ENCODE data around the gene POLR2I. TPM values are rescaled to one million over a fixed set of nuclear protein-coding genes. Genes with fewer than 3 reads are reported as not detected.

The POLR2I gene
- total and polyA plus RNA-seq, 2 of the 13 experiments (the other 11 are each of a cell fraction or from before 2014, with no cell fraction given) = 40.5 to 104 TPM

GRCh38 chr19:36120092-36120983, 5.7 kb upstream of the POLR2I start (continued):
- TF ChIP-seq ZNF770 (CRISPR knock-in tag; IDR thresholded peaks at IDR 0.05) = peak; percentile 63; the same call in 1 of the 2 replicates
- peak; percentile 58; the same call in 1 of the 2 replicates for TF ChIP-seq ZNF331 (CRISPR knock-in tag; IDR thresholded peaks at IDR 0.05)
- TF ChIP-seq AKAP8 (CRISPR knock-in tag; IDR thresholded peaks at IDR 0.05) = no peak
- no peak for TF ChIP-seq MBD4 (IDR thresholded peaks at IDR 0.05; ENCODE audit: borderline replicate concordance, low read length)
- TF ChIP-seq, protein P1, sequence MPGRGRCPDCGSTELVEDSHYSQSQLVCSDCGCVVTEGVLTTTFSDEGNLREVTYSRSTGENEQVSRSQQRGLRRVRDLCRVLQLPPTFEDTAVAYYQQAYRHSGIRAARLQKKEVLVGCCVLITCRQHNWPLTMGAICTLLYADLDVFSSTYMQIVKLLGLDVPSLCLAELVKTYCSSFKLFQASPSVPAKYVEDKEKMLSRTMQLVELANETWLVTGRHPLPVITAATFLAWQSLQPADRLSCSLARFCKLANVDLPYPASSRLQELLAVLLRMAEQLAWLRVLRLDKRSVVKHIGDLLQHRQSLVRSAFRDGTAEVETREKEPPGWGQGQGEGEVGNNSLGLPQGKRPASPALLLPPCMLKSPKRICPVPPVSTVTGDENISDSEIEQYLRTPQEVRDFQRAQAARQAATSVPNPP (CRISPR knock-in tag; IDR thresholded peaks at IDR 0.05) = peak; percentile 74; the same call in 1 of the 2 replicates
- TF ChIP-seq SPEN (CRISPR knock-in tag; IDR thresholded peaks at IDR 0.05; ENCODE audit: low read depth) = peak; percentile 83
- TF ChIP-seq SKIL (CRISPR knock-in tag; IDR thresholded peaks at IDR 0.05; ENCODE audit: borderline replicate concordance) = peak; percentile 67; the same call in 1 of the 2 replicates
- TF ChIP-seq ZNF432 (CRISPR knock-in tag; IDR thresholded peaks at IDR 0.05; ENCODE audit: borderline replicate concordance) = no peak
- no peak for TF ChIP-seq ZNF713 (CRISPR knock-in tag; IDR thresholded peaks at IDR 0.05)
- TF ChIP-seq FOXM1 (CRISPR knock-in tag; IDR thresholded peaks at IDR 0.05) = no peak
- peak; percentile 97 for TF ChIP-seq ZNF317 (CRISPR knock-in tag; IDR thresholded peaks at IDR 0.05)
- TF ChIP-seq, protein P2, sequence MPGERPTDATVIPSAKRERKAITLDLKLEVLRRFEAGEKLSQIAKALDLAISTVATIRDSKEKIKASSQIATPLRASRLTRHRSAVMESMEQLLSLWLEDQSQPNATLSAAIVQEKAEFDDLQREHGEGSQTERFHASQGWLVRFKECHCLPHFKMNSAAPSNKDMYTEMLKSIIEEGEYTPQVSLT (CRISPR knock-in tag; IDR thresholded peaks at IDR 0.05; ENCODE audit: borderline replicate concordance, low read depth) = no peak
- TF ChIP-seq ZNF781 (CRISPR knock-in tag; IDR thresholded peaks at IDR 0.05; ENCODE audit: borderline replicate concordance, not compliant biosample characterization) = peak; percentile 29
- TF ChIP-seq KLF12 (CRISPR knock-in tag; IDR thresholded peaks at IDR 0.05; ENCODE audit: borderline replicate concordance) = no peak
- TF ChIP-seq ZNF704 (CRISPR knock-in tag; IDR thresholded peaks at IDR 0.05; ENCODE audit: borderline replicate concordance) = 0 out of 2 replicates have a peak, but pooled peaks have one; percentile 28
- TF ChIP-seq YEATS2 (CRISPR knock-in tag; IDR thresholded peaks at IDR 0.05; ENCODE audit: borderline replicate concordance) = peak; percentile 66; the same call in 1 of the 2 replicates
- TF ChIP-seq HOMEZ (CRISPR knock-in tag; IDR thresholded peaks at IDR 0.05; ENCODE audit: low read depth) = peak; percentile 68
- TF ChIP-seq RBM22 (optimal IDR thresholded peaks at IDR 0.05; ENCODE audit: low read length) = no peak
